Measurements from ENCODE around the gene CYP39A1. TPM values are rescaled to one million over a fixed set of nuclear protein-coding genes. Genes with fewer than 3 reads are reported as not detected.

The CYP39A1 gene
- total and polyA plus RNA-seq, 7 donors = 0.34 to 2.0 (median 0.63) TPM

GRCh38 chr6:46610862-46611553 is 41.6 kb downstream of the CYP39A1 start:
- H3K36me3 ChIP-seq (ENCODE audit: insufficient read depth in 1 of 2, low read depth in 1 of 2) = peaks cover 0 to 2% of the 10 kb centered on the region in 2 donors
- 79 to 88% (median 81%) methylated on average over 3 of the region's 3 CpGs for WGBS, 3 donors
- intact Hi-C loops (cut with DNase I) = no loop called here
- H3K9me3 ChIP-seq = no peaks in the 10 kb centered on the region
- no peak for DNase-seq
- ATAC-seq = no peak
- H3K4me1 ChIP-seq = peaks cover 3% of the 10 kb centered on the region
- TF ChIP-seq CTCF (IDR thresholded peaks at IDR 0.05) = no peak
- H3K4me3 ChIP-seq = no peak overlapping the region
- H3K27me3 ChIP-seq (ENCODE audit: insufficient read depth in 3 of 3, low read length in 2 of 3) = no peaks in the 10 kb centered on the region
- H3K27ac ChIP-seq = no peak overlapping the region

GRCh38 chr6:46606338-46606737 is 46.3 kb downstream of the CYP39A1 start:
- H3K4me3 ChIP-seq = no peak overlapping the region
- WGBS, 3 donors = 50 to 63% (median 51%) methylated on average over 3 of the region's 3 CpGs
- no peaks in the 10 kb centered on the region for H3K9me3 ChIP-seq
- H3K4me1 ChIP-seq = peaks cover 3% of the 10 kb centered on the region
- no peak for DNase-seq
- ATAC-seq = no peak
- no peaks in the 10 kb centered on the region for H3K36me3 ChIP-seq (ENCODE audit: insufficient read depth in 1 of 2, low read depth in 1 of 2)
- no peak overlapping the region for H3K27ac ChIP-seq
- no peak for TF ChIP-seq CTCF (IDR thresholded peaks at IDR 0.05)
- intact Hi-C loops (cut with DNase I) = no loop called here
- no peaks in the 10 kb centered on the region for H3K27me3 ChIP-seq (ENCODE audit: insufficient read depth in 3 of 3, low read length in 2 of 3)

GRCh38 chr6:46605091-46605797 is 47.4 kb downstream of the CYP39A1 start:
- ATAC-seq (no peak), DNase-seq (no peak)
- H3K27me3 ChIP-seq (ENCODE audit: insufficient read depth in 3 of 3, low read length in 2 of 3) = no peaks in the 10 kb centered on the region
- WGBS, 3 donors = 80 to 85% (median 82%) methylated on average over 3 of the region's 3 CpGs
- no peak overlapping the region for H3K4me3 ChIP-seq
- TF ChIP-seq CTCF (IDR thresholded peaks at IDR 0.05) = no peak
- H3K9me3 ChIP-seq = no peaks in the 10 kb centered on the region
- no peaks in the 10 kb centered on the region for H3K36me3 ChIP-seq (ENCODE audit: insufficient read depth in 1 of 2, low read depth in 1 of 2)
- intact Hi-C loops (cut with DNase I) = no loop called here
- H3K4me1 ChIP-seq = peaks cover 3% of the 10 kb centered on the region
- H3K27ac ChIP-seq = no peak overlapping the region

GRCh38 chr6:46598215-46598614 is 54.4 kb downstream of the CYP39A1 start:
- no peak overlapping the region for H3K4me3 ChIP-seq
- no peak overlapping the region for H3K27ac ChIP-seq
- H3K4me1 ChIP-seq = no peaks in the 10 kb centered on the region
- intact Hi-C loops (cut with DNase I) = no loop called here
- ATAC-seq = no peak
- TF ChIP-seq CTCF (IDR thresholded peaks at IDR 0.05) = no peak
- DNase-seq = no peak
- no peaks in the 10 kb centered on the region for H3K36me3 ChIP-seq (ENCODE audit: insufficient read depth in 1 of 2, low read depth in 1 of 2)
- no peaks in the 10 kb centered on the region for H3K27me3 ChIP-seq (ENCODE audit: insufficient read depth in 3 of 3, low read length in 2 of 3)
- H3K9me3 ChIP-seq = peaks cover 9% of the 10 kb centered on the region
- WGBS, 3 donors = 94 to 98% (median 96%) methylated on average over 3 of the region's 3 CpGs

Data from psoas muscle (tissue), 8 donors.